ENCODE results near the gene DISP3. TPM values are rescaled to one million over a fixed set of nuclear protein-coding genes. Genes with fewer than 3 reads are reported as not detected.

Gene DISP3
- total RNA-seq, 1 experiment from 2014 or later = 1.1 TPM

DNA sequence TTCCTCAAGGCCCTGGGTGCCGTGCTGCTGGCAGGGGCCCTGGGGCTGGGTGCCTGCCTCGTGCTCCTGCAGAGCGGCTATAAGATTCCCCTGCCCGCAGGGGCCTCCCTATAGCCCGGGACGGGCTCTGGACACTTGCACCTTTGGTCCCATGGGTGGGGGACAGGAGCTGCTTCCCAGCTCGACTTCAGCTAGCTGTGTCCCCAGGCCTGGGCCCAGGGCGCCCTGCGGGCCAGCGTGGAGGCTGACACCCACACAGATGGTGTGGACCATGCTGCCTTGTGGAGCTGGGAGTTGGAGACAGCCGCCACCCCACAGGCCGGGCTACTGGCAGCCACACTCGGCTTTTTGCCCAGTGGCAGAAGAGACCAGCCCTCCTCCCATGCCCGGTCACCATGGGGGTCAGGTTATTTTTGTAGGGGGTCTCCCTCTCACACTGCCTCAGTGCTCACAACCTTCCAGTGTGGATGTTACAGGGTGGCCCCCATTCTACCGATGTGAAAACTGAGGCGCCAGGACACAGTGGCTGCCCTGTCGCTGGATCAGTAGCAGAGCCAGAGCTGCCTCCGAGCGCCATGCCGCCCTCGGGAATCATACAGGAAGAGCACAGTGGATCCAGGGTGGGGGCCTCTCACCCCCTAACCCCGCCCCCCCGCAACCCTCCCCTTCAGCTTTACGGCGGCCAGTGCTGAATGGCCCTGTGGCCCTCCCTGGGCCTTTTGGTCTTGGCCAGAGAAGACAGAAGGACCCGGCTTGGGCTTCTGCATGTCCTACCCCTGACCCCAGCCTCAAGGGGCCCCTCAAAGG, 57.8 kb downstream of the DISP3 start:
- peaks cover 2% of the 10 kb centered on the region for H3K27me3 ChIP-seq (ENCODE audit: control insufficient read depth, insufficient read depth, low read length)
- no peaks in the 10 kb centered on the region for H3K36me3 ChIP-seq (ENCODE audit: control insufficient read depth, insufficient read depth, low read length)
- H3K4me1 ChIP-seq (ENCODE audit: control insufficient read depth, insufficient read depth, low read length) = no peaks in the 10 kb centered on the region
- no TSS peak for BruUV-seq (replicated peaks)
- no peak overlapping the region for H3K4me3 ChIP-seq (ENCODE audit: low read depth in 2 of 2, low read length in 2 of 2)
- H3K9me3 ChIP-seq (ENCODE audit: control insufficient read depth, insufficient read depth, low read depth, low read length) = no peaks in the 10 kb centered on the region
- POLR2A ChIA-PET = interaction anchor here (0.6 kb wide), 1 partner anchor 235 kb away, joined by 4 read pairs; no protein-coding TSS in a partner anchor
- DNase-seq (ENCODE audit: low read depth, low spot score) (no peak), ATAC-seq (no peak)
- in situ Hi-C loops (cut with HindIII; ENCODE audit: low pct_unique_long_range_greater_than_20kb, low sequenced_read_pairs) = no loop called here
- intact Hi-C loops (cut with micrococcal nuclease; ENCODE audit: unreplicated experiment) = no loop called here
- TF ChIP-seq TCF7L2 (IDR thresholded peaks at IDR 0.05; ENCODE audit: low read depth, low read length) (no peak), POLR2AphosphoS5 (IDR thresholded peaks at IDR 0.05; ENCODE audit: low read depth, low read length) (no peak), REST (IDR thresholded peaks at IDR 0.05; ENCODE audit: insufficient read depth in 1 of 2, low read depth in 2 of 2, low read length in 1 of 2) (no peak), CTCF (IDR thresholded peaks at IDR 0.05) (no peak), SIN3A (IDR thresholded peaks at IDR 0.05; ENCODE audit: borderline replicate concordance, insufficient read depth, low read depth, low read length) (no peak)
- CTCF ChIA-PET = interaction anchor here (0.6 kb wide), 1 partner anchor 41 kb away, joined by 3 read pairs; no protein-coding TSS in a partner anchor
- H3K27ac ChIP-seq (ENCODE audit: low read length) = no peak overlapping the region

DNA sequence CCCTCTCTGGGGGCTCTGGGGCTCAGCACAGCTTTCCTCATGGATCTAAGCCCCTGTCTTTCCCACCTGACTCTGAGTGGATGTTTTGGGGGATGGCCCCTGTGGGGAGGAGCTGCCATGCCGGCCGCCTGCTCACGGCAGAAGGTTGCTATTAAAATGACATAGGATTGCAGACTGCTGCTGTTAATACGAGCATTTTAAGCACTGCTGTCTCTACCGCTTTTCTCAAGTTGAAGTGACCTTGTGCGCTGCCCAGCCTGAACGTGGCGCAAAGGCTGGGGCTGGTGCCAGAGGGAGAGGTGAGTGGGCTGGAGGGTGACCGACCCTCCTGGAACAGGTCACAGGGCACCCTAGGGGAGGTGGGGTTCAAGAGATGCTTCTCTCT, 58.4 kb downstream of the DISP3 start:
- DNase-seq (ENCODE audit: low read depth, low spot score) (no peak), ATAC-seq (no peak)
- Histone ChIP-seq H3K36me3 (ENCODE audit: control insufficient read depth, insufficient read depth, low read length) (no peaks in the 10 kb centered on the region), H3K27ac (ENCODE audit: low read length) (no peak overlapping the region), H3K27me3 (ENCODE audit: control insufficient read depth, insufficient read depth, low read length) (peaks cover 2% of the 10 kb centered on the region), H3K4me3 (ENCODE audit: low read depth in 2 of 2, low read length in 2 of 2) (no peak overlapping the region), H3K4me1 (ENCODE audit: control insufficient read depth, insufficient read depth, low read length) (no peaks in the 10 kb centered on the region), H3K9me3 (ENCODE audit: control insufficient read depth, insufficient read depth, low read depth, low read length) (no peaks in the 10 kb centered on the region)
- intact Hi-C loops (cut with micrococcal nuclease; ENCODE audit: unreplicated experiment) (no loop called here), in situ Hi-C loops (cut with HindIII; ENCODE audit: low pct_unique_long_range_greater_than_20kb, low sequenced_read_pairs) (no loop called here)
- BruUV-seq (replicated peaks) = no TSS peak
- POLR2A ChIA-PET = interaction anchor here (0.6 kb wide), 1 partner anchor 234 kb away, joined by 4 read pairs; no protein-coding TSS in a partner anchor
- CTCF ChIA-PET = no interaction called here
- TF ChIP-seq CTCF (IDR thresholded peaks at IDR 0.05) (no peak), TCF7L2 (IDR thresholded peaks at IDR 0.05; ENCODE audit: low read depth, low read length) (no peak), SIN3A (IDR thresholded peaks at IDR 0.05; ENCODE audit: borderline replicate concordance, insufficient read depth, low read depth, low read length) (no peak), REST (IDR thresholded peaks at IDR 0.05; ENCODE audit: insufficient read depth in 1 of 2, low read depth in 2 of 2, low read length in 1 of 2) (no peak)
